ENCODE data around the gene TRPM3.
"Not testable (repeated sequence)": the region's sequence is repeated elsewhere in the genome, so short reads cannot be mapped to it uniquely, and the experiment has no call there.

The TRPM3 gene

DNA sequence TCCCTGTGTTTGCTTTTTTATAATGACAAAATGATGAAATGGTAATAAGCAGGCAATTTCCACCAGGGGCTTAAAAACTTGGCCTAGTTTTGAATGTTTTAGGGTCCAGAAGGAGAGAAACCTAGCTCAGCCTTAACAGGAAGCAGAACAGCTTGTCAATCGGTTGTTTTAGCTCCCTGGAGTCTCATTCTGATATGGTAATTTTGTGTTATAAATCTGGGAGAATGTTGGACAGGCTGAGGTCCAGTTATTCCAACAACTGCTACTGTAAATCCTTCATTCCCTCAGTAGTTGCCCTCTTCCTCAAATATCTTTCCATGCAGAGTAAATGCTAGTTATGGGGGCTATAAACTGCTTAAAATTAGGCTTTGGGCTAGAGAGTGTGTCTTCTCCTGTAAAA lies 397.4 kb downstream of the TRPM3 start:
- DNase-seq: not testable (repeated sequence)

DNA sequence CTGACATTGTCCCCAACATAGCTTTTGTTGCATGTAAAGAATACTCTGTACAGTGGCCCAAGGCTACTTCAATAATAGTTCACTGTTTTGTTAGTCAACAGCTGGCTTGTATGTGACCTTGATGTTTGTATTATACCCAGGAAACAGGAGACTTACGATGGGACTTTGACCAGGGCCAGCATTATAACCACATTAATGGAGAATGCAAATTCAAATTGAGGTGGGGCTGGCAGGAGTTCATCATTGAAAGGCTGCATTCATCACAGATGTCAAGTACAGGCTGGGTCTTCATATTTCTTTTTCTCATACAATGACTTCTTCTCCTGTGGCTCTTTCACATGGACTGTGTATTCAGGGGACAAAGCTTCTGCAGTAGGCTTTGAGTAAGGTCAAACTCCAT lies 414.6 kb downstream of the TRPM3 start:
- not testable (repeated sequence) for DNase-seq

DNA sequence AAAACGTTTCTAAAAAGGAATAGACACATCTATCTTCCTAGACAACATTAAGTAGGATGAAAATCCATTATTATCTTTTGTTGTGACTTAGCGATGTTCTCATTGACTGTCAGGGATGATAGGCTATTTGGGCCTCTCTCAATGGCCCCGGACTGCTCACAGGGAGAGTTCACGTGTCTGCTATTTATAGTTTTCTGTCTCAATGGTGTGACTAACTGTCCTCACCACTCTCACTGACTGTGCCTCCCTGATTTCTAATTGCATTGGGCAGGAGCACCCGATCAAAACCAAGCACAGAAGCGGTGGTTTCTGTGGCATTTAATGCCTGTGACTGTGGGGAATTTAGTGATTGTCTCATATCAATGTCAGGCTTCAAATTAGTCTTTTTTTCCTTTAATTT lies 420.3 kb downstream of the TRPM3 start:
- no peak for DNase-seq

DNA sequence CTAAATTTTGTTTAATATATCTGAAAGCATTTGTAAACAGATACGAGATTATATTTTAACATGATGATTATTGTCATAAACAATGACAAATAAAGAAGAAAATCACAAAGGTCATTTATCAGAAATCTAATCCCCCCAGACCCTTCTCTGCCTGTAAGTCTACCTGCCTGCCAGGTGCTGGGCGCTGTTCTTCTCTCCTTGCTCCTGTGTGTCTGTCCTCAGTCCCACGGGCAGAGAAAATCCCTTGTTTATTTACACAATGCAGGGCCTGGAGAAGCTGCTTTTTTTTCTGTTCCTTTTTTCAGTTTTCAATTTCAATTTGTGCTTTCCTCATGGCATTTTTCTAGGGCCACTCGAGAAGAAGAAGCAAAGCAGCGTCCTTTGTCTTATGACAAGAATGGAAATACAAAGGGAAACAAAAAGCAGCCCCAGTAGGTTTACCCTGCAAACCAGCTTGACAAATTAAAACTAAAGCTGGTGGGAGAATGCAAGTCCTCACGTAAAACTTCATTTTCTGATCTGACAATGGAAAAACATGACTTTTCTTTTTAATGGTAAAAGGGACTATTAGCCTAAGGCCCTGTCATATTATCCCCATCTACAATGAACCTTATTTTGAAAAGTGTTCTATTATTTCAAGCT lies 424.6 kb downstream of the TRPM3 start:
- DNase-seq: no peak

DNA sequence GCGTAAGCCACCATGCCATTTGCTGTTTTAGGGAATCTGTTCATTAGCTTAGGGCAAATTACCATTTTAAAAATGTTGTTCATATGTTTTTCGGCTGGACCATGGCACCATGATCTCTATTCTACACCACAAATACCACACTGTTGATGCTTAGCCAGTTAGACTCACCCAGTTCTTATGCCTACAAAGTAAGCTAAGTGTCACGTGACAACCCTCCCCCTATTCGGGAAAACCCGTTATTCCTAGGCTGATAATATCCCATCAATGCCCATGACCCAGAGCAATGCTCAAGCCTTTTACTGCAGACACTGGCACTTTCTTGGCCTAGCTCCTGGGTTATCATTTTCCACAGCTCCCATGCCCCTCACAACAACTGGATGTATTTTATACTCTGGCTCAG lies 426.7 kb downstream of the TRPM3 start:
- DNase-seq: no peak

- no peak for DNase-seq
Observed at GRCh38 chr9:70693186-70693585, 428.2 kb downstream of the TRPM3 start.

- DNase-seq: no peak
Observed at GRCh38 chr9:70692431-70692830, 429.0 kb downstream of the TRPM3 start.

- no peak for DNase-seq
Observed at GRCh38 chr9:70688704-70689103, 432.7 kb downstream of the TRPM3 start.

DNA sequence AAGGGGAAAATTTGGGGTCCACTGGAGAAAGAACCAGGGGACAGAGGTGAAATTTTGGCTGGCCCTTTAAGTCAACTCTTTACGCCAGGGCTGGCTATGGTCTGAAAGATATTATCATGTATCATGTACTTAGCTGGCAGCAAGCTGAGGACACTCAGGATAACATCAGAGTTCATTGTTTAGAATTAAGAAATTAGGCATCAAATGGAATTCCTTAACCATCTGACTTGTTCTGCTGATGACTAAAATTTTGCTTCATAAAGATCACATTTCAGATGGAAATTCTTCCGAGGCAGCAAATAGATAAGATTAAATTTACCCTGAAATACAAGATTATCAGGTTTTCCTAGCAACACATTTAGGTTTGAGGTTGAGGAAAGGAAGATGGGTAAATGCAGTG lies 437.6 kb downstream of the TRPM3 start:
- DNase-seq: no peak

- DNase-seq: no peak
Observed at GRCh38 chr9:70682298-70682697, 439.1 kb downstream of the TRPM3 start.

DNA sequence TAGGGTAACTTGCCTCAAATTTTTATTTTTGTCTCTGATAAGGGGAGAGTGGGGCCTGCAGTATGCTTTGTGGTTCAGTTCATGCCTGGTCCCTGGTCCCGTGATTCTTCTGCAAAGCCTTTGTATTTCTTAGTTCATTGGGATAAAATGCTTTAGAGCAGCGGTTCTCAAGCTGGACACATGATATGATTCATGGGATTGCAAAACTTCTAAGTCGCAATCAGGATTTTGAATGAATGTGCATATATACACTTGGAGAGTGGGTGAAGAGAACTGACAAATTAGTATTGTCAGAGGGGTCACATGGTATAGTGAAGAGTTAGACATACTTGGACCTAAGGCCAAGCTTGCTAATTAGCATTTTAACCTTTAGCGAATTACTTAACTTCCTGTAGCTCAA lies 441.6 kb downstream of the TRPM3 start:
- no peak for DNase-seq

GRCh38 chr9:70678153-70678552 lies 443.3 kb downstream of the TRPM3 start:
- DNase-seq: no peak

- no peak for DNase-seq
Observed at GRCh38 chr9:70677055-70677735, 444.2 kb downstream of the TRPM3 start.

- DNase-seq: no peak
Observed at GRCh38 chr9:70675868-70676370, 445.5 kb downstream of the TRPM3 start.

DNA sequence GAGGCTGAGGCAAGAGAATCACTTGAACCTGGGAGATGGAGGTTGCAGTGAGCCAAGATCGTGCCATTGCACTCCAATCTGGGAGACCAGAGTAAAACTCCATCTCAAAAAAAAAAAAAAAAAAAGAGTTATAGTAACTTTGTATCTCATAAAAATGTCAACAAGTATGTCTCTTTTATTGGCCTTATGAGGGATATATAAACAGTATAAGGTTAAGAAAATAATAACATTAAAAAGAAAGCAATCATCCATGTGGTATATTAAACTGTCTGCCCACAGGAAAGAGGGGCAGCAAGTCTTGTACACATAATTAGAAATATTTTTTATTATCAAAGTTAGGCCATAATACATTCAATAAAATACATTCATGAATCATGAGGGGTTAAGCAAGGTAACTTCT lies 447.6 kb downstream of the TRPM3 start:
- no peak for DNase-seq

GRCh38 chr9:70672161-70672649 lies 449.2 kb downstream of the TRPM3 start:
- DNase-seq: no peak

DNA sequence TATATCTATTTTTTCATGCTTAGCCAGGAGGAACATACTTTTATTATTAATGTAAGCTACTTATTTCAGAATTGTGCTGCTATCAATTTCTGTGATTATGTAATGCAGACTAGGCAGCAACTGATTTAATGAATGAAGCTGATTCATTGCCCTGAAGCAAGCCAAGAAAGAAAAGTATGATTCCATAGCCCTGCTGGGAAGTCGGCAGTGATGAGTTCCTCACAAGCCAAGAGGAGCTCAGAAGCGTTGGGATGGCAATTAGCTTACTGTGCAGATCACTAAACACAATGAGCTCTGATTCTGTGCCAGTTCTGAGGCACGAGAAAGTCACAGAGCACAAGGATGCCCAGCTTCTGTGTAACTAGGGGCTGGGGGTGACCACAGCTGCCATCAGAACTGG lies 452.7 kb downstream of the TRPM3 start:
- DNase-seq: no peak

DNA sequence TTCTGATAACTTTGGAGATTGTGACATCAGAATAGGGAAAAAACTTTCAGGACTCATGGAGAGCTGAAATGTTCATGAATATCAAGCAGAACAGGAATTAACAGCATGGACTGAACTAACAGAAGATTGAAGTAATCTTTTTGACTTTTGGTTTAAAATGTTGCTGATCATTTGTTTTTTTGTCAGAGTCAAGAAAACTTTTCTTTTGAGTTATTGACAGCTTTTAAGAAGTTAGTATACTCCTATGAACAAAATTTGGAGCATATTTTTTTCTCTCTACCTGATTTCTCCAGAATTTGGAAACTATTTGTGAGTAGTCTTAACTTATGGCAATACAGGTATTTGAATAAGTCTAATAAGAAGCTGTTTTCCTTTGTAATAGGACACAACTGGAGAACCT lies 462.7 kb downstream of the TRPM3 start:
- no peak for DNase-seq

GRCh38 chr9:70656281-70656680 lies 465.1 kb downstream of the TRPM3 start:
- no peak for DNase-seq

DNA sequence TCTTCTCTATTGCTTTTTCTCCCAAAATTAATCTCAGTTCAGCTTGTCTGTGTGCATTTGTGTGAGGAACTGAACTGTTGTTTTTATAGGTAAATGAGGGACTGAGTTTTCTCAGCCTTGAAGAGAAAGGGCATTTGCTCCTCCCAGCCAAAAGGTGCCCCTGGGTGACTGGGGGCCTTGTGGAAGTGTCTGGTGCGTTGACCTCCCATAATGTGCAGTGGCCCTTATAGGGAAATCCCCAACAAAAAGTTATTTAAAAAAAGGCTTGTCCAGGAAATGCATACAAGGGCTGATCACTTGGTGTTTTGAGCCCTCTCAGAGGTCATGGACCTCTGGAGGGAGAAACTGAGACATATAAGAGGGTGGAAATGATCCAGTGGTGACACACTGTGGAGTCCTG lies 467.3 kb downstream of the TRPM3 start:
- DNase-seq: no peak

DNA sequence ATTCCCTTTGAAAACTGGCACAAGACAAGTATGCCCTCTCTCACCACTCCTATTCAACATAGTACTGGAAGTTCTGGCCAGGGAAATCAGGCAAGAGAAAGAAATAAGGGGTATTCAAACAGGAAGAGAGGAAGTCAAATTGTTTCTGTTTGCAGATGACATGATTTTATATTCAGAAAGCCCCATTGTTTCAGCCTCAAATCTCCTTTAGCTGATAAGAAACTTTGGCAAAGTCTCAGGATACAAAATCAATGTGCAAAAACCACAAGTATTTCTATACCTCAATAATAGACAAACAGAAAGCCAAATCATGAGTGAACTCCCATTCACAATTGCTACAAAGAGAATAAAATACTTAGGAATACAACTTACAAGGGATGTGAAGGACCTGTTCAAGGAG lies 476.8 kb downstream of the TRPM3 start:
- not testable (repeated sequence) for DNase-seq

GRCh38 chr9:70642341-70642740 lies 479.1 kb downstream of the TRPM3 start:
- no peak for DNase-seq

DNA sequence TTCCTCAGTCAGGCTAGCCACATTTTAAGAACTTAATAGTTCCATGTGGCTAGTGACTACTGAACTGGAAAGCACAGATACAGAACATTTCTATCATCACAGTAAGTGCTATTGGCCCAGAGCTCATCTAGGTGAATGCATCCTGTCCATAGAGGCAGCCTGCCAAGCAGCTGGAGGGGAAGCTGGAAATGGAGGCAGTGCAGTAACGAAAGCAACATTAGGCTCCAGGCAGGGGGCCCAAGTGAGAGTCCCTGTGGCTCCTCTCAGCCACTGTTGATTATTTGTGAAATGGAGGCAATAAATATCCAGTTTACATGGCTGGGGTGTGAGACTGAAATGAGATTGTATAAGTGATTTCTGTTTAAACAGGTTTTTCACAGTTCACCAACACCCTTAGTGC lies 479.8 kb downstream of the TRPM3 start:
- DNase-seq: no peak

GRCh38 chr9:70641031-70641430 lies 480.4 kb downstream of the TRPM3 start:
- no peak for DNase-seq

Measured in NCI-H1048 (cell line).